Stimulated activated CD4-positive, alpha-beta T cell treated with anti-CD3 and anti-CD28 coated beads, TNF-alpha, amount 100 ng/mL, for 4 hours (primary cell): ENCODE results near the gene ARID3A.
A peak's percentile ranks its signal among the peaks of the same experiment; 100 is the strongest.

ENCODE experiments used
- DNase-seq, 3 experiments: peaks; one replicate each; pipeline ENCODE4 v3.0.0-alpha.2; 2020; ENCODE audit warnings: low read depth in 3 of 3

The ARID3A gene

DNA sequence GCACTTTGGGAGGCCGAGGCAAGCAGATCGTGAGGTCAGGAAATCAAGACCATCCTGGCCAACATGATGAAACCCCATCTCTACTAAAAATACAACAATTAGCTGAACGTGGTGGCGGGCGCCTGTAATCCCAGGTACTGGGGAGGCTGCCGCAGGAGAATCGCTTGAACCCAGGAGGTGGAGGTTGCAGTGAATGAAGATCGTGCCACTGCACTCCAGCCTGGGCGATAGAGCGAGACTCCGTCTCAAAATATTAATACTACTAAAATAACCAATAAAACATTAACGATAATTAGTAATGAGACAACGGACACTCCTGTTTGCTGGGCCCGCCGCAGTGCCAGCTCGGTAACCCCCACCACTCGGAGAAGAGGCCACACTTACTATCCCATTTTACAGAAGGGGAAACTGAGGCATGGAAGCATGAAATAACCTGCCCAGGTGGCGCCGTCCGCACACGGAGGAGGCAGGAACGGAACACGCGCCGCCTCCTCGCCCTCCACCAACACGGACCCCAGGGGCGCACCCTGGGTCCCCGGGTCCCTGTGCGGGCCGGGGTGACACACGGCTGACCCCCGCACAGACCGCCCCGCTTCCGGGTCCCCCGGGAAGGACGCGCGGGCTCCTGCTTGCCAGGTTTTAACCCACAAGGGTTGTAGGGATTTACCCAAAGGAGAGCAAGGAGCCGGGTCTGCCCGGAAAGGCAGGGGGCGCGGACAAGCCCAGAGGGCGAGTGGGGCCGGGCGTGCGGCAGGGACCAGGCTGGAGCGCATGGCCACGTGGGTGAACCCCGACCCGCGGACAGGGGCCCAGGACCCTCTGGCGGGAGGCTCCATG lies 14.4 kb upstream of the ARID3A start:
- no peak for DNase-seq

GRCh38 chr19:912181-913079 lies 13.4 kb upstream of the ARID3A start:
- DNase-seq: no peak

GRCh38 chr19:913080-913748 lies 12.6 kb upstream of the ARID3A start, which contains the start of gene R3HDM4:
Gene R3HDM4 (minus strand): TSS chr19:913219. CDS start chr19:913157, 62 bp downstream.
- peak; percentile 76 to 84 (median 77) for DNase-seq

- DNase-seq: no peak
Measured at GRCh38 chr19:916645-917322, 9.1 kb upstream of the ARID3A start.

GRCh38 chr19:917323-918151 lies 8.3 kb upstream of the ARID3A start, which contains the start of gene KISS1R:
Gene KISS1R (plus strand): TSS chr19:917333. CDS start chr19:917503, 170 bp downstream.
- DNase-seq: no peak

DNA sequence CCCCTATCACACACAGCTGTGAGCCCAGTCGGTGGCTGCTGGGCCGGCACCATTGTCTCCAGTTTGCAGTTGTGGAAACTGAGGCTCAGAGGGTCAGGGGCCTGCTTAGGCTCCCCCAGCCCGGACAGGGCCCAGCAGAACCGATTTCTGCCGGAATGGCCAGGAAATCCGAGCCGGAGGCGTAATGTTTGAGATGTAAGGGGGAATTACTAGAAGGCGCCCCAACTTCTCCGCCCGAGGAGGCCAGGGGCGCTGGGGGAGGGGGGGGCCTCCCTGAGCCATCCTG lies 7.7 kb upstream of the ARID3A start:
- no peak for DNase-seq

DNA sequence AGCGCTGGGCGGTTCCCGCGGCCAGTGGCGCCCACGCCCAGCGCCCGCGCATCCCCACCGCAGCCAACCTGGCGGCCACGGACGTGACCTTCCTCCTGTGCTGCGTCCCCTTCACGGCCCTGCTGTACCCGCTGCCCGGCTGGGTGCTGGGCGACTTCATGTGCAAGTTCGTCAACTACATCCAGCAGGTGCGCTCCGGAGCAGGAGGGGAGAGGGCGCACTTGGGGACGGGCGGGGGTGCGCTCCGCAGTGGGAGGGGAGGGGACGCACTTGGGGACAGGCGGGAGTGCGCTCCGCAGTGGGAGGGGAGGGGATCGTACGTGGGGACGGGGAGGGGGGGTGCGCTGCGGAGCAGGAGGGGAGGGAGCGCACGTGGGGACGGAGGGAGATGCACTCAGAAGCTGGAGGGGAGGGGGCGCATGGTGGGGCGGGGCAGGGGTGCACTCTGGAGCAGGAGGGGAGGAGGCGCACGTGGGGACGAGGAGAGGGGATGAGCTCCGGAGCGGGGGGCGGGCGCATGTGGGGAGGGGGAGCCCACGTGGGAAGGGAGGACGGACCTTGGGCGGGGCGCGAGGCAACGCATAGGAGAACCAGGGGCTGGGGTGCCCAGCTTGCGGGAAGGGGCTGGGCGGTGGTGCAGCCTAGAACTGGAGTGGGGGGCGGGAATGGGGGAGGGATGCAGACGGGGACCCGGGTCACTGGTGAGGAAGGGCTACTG lies 7.2 kb upstream of the ARID3A start:
- no peak for DNase-seq

- no peak for DNase-seq
Measured at GRCh38 chr19:919199-920050, 6.4 kb upstream of the ARID3A start.

- no peak for DNase-seq
Measured at GRCh38 chr19:920051-920864, 5.6 kb upstream of the ARID3A start.

GRCh38 chr19:924553-925086 lies 1.2 kb upstream of the ARID3A start:
- DNase-seq: no peak

DNA sequence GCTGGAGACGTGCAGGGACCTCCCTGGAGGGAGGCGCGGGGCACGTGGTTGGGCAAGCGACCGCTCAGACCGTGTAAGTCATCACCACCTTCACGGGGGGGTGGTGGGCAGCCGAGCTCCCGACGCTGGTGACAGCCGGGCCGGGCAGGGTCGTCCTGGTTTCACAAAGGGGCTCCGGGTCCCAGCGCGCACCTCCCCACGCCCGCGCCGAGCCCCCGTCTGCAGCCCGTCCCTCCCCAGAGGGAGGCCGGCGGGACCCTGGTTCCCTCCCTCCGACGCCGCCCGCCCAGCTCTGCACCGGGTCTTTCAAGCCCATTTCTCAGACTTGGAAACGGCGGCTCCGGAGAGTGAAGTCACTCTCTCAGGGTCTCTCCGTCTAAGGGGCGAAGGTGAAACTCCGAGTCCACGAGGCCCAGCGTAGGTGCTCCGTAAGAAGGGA lies 729 bp upstream of the ARID3A start:
- no peak for DNase-seq

DNA sequence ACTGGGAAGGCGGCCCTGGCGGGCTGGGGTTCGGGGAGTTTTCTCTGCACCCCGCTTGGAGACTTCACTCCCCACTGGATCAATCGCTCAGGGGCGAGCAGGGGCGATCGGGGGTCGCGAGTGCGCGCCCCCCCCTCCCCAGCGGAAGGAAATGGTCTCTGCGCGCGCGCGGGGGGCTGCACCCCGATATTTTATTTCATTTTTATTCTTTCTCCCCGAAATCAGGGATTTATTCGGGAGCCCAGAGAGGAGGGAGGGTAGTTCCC lies 421 bp downstream of the ARID3A start:
- DNase-seq: no peak

DNA sequence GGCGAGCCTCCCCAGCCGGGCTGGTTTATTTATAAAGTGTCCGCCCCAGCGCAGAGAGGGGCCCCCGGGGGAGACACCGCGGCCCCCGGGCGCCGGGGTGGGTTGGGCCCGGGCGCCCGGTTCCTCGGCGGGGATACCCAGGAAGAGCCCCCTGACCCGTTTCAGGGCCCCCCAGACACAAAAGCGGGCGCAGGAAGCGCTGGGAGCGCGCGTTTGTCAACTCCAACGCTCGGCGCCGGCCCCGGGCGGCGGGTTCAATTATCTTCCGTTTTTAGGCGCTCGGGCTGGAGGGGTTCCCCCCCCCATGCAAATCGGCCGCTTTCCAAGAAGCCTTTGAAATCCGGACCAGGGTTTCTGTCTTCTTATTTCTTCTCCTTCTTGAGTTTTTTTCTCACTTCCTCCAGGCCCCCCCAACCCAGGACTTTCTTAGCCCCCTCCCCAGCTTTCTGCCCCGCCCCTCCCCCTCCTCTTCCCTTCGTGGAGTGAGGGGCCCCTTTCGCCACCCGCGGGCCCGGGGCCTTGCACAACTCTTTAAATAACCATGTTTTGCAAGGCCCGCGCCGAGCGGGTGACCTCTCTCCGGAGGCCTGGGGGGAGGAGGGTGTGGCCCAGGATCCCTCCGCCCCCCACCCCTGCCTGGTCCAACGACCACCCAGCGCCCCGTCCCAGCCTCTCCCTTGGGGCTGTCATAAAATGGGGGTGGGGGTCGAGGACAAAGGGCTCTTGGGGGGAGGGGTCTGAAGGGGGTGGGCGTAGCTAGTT lies 935 bp downstream of the ARID3A start:
- no peak for DNase-seq

GRCh38 chr19:927351-927779 lies 1.5 kb downstream of the ARID3A start:
- no peak for DNase-seq

- DNase-seq: no peak
Measured at GRCh38 chr19:927780-928401, 2.1 kb downstream of the ARID3A start.

- no peak for DNase-seq
Measured at GRCh38 chr19:928471-929202, 2.8 kb downstream of the ARID3A start.
